ENCODE data around the gene CD52.
A peak's percentile ranks its signal among the peaks of the same experiment; 100 is the strongest.
"Not testable (repeated sequence)": the region's sequence is repeated elsewhere in the genome, so short reads cannot be mapped to it uniquely, and the experiment has no call there.

The CD52 gene

GRCh38 chr1:26284597-26285347, 33.0 kb upstream of the CD52 start:
- peak; percentile 70 for DNase-seq (ENCODE audit: low read depth)

GRCh38 chr1:26285366-26286063, 32.2 kb upstream of the CD52 start:
- no peak for DNase-seq (ENCODE audit: low read depth)

- no peak for DNase-seq (ENCODE audit: low read depth)
Measured at GRCh38 chr1:26286064-26286416, 31.7 kb upstream of the CD52 start.

- DNase-seq (ENCODE audit: low read depth) = no peak
Measured at GRCh38 chr1:26287033-26287711, 30.6 kb upstream of the CD52 start.

- no peak for DNase-seq (ENCODE audit: low read depth)
Measured at GRCh38 chr1:26287811-26288210, 29.9 kb upstream of the CD52 start.

GRCh38 chr1:26288311-26288941, 29.3 kb upstream of the CD52 start:
- DNase-seq (ENCODE audit: low read depth) = no peak

- no peak for DNase-seq (ENCODE audit: low read depth)
Measured at GRCh38 chr1:26289158-26290059, 28.3 kb upstream of the CD52 start.

GRCh38 chr1:26290122-26290881, 27.5 kb upstream of the CD52 start:
- DNase-seq (ENCODE audit: low read depth) = no peak

- no peak for DNase-seq (ENCODE audit: low read depth)
Measured at GRCh38 chr1:26290882-26291261, 26.9 kb upstream of the CD52 start.

- DNase-seq (ENCODE audit: low read depth) = no peak
Measured at GRCh38 chr1:26291433-26291832, 26.3 kb upstream of the CD52 start.

GRCh38 chr1:26291939-26292338, 25.8 kb upstream of the CD52 start:
- DNase-seq (ENCODE audit: low read depth) = no peak

- DNase-seq (ENCODE audit: low read depth) = not testable (repeated sequence)
Measured at GRCh38 chr1:26292735-26293134, 25.0 kb upstream of the CD52 start.

- no peak for DNase-seq (ENCODE audit: low read depth)
Measured at GRCh38 chr1:26293911-26294463, 23.8 kb upstream of the CD52 start.

GRCh38 chr1:26295194-26296138, 22.3 kb upstream of the CD52 start:
- DNase-seq (ENCODE audit: low read depth) = no peak

- no peak for DNase-seq (ENCODE audit: low read depth)
Measured at GRCh38 chr1:26296340-26297056, 21.3 kb upstream of the CD52 start.

- no peak for DNase-seq (ENCODE audit: low read depth)
Measured at GRCh38 chr1:26297057-26297790, 20.5 kb upstream of the CD52 start.

GRCh38 chr1:26297791-26298124, 20.0 kb upstream of the CD52 start:
- no peak for DNase-seq (ENCODE audit: low read depth)

GRCh38 chr1:26300578-26301275, 17.0 kb upstream of the CD52 start:
- no peak for DNase-seq (ENCODE audit: low read depth)

Data from GM04503 (cell line).